Inflammatory macrophage (primary cell): Measurements from ENCODE around the gene ATP2B3.
A peak's percentile ranks its signal among the peaks of the same experiment; 100 is the strongest.

Experiments used
- DNase-seq, 2 donors: peaks; one replicate each; pipeline ENCODE4 v3.0.0-alpha.2; 2020 to 2022

The ATP2B3 gene

GRCh38 chrX:153490217-153490930 is 27.1 kb upstream of the ATP2B3 start:
- DNase-seq, result no peak

DNA sequence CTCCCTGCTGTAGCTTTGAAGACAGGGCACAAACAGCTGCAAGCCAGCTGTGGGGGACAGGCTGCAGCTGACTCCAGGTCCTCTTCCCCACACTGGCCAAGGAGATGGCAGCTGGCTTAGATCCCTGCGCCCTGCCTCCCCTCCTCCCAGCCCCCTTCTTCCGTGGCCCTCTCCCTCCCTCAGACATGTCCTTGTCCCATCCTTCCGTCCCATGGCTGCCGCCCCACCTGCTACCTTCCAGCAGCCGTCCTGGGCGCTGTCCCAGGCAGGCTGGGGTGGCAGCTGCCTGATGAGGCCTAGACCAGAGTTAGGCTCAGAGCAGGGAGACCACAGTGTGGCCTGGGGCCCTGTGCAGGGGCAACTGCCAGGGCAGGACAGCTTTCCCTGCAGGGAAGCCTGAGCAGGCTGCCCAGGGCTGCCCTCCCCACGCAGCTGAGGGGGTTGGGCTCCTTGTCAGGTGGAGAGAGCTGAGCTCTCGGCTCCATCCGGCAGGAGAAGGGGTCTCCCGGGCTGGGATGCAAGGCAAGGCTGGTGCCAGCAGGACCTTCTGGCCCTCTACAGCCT is 26.0 kb upstream of the ATP2B3 start:
- DNase-seq, result no peak

GRCh38 chrX:153491918-153492317 is 25.5 kb upstream of the ATP2B3 start:
- DNase-seq, result no peak

DNA sequence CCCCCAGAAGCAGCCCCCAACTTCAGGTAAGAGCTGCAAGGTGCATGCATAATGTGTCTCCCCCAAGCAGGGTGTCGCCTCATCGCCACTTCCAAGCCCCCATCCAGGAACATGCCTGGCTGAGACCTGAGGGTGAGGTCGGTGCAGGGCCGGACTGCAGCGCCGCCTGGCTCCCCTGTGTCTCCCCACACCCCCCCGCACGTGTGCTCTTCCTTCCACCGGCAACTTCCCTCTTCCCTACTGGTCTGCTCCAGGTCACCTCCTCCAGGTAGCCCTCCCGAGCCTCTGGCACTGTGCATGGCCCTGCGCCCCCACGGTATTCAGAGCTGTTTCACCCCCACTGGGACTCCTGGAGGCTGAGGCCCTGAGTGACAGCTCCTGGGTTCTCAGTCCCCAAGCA is 24.9 kb upstream of the ATP2B3 start:
- no peak for DNase-seq

DNA sequence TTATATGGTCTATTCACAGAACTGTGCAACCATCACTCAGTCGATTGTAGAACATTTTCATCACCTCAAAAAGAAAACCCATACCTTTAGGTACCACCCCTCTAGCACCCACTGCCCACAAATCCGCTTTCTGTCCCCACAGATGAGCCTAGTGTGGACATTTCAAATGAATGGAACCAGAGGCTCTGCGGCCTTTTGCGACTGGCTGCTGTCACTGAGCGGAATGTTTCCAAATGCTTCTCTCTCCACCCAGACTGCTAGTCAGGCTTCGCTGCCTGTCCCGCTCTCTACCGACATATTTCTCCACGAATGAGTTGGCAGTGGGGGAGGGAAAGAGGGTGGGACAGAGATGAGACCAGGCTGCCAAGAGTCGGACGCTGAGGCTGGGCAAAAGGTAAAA is 24.4 kb upstream of the ATP2B3 start:
- DNase-seq, result no peak

DNA sequence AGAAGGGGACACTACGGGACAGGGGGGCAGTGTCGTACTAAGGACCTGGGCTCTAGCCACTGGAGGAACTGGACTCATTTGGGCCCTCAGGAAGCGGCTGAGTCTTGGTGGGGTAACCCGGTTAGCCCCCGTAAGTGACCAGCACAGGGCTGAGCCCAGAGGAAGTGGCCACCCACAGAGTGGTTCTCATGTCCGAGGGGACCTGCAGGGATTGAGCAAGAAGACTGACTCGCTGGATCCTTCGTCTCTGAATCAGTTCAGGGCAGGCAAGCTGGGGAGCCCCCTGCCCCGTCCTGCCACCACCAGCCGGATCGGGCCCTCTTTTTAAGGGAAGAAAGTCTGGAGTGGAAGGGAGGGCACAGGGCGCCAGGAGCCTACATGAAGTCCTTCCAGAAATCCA is 23.4 kb upstream of the ATP2B3 start:
- DNase-seq, result peak; percentile 3 to 29

DNA sequence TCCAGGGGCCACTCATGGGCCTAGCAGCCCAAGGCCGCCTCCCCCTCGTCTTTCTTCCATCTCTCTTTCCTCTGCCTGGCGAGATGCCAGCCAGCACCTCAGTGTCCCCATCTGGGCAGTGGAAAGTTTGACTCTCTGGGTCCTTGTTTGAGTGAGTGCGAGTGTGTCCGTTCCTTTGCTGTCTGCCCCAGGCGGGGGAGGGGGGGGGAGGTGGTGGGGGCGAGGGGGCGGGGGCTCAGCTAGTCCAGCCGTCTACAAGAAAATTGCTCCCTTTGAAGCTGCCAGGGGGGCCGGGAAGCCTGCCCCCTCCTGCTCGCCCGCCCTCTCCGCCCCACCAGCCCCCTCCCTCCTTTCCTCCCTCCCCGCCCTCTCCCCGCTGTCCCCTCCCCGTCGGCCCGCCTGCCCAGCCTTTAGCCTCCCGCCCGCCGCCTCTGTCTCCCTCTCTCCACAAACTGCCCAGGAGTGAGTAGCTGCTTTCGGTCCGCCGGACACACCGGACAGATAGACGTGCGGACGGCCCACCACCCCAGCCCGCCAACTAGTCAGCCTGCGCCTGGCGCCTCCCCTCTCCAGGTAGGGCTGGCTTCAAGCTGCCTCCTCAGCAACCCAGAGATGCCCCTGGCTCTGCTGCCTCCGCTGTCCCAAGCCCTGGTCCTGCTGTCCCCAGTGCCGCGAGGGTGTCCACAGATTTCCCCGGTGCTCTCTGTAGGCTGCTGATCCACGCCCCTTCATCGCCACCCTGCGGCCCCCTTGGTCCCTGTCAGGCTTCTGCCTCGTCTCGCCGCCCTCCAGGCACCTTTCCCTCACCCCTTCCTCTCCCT is 22.7 kb upstream of the ATP2B3 start, which contains the start of gene BGN:
Gene BGN, plus strand, starts transcription at position 440 of the 821 bp plus-strand sequence. CDS start 9,652 bp downstream, outside the sequence.
- DNase-seq, result no peak

GRCh38 chrX:153495362-153495751 is 22.1 kb upstream of the ATP2B3 start:
- no peak for DNase-seq

- DNase-seq, result no peak
Observed at GRCh38 chrX:153495903-153496589, 21.4 kb upstream of the ATP2B3 start.

DNA sequence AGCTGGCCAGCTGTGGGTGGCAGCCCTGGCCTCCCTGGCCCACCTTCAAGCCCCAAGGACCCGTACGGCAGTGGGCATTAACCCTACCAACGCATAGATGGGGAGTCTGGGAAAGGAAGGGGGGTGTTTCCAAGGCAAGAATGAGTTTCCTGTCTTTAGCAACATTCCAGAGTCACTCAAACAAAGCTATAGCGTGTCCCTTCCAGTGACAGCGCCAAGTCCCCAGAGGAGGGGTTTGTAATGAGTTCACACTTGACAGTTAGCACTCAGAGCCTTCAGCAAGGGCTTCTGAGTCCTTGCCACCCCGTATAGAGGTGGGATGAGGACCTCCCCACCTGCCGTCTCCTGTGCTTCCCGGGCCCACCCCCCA is 20.9 kb upstream of the ATP2B3 start:
- DNase-seq, result no peak

GRCh38 chrX:153498453-153498852 is 19.0 kb upstream of the ATP2B3 start:
- no peak for DNase-seq

- DNase-seq, result no peak
Observed at GRCh38 chrX:153499341-153499740, 18.1 kb upstream of the ATP2B3 start.

DNA sequence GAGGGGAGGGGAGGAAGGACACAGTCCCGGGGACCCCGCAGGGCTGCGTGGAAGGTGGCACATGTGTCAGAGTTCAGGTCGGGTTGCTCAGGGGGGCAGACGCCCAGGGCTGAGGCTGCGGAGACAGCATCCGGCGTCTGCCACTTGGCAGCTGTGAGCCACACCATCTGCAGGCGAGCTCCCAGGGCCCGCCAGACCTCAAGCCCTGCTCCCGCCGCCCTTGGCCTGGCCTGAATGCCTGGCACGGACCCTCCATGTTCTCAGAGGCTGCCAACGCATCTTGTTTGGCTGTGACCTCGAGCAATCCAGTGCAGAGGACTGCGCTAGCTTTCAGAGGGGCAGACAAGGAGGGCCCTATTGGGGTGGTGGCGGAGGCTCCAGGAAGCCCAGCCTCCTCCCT is 17.6 kb upstream of the ATP2B3 start:
- DNase-seq, result no peak

GRCh38 chrX:153500676-153501280 is 16.7 kb upstream of the ATP2B3 start:
- DNase-seq, result no peak

DNA sequence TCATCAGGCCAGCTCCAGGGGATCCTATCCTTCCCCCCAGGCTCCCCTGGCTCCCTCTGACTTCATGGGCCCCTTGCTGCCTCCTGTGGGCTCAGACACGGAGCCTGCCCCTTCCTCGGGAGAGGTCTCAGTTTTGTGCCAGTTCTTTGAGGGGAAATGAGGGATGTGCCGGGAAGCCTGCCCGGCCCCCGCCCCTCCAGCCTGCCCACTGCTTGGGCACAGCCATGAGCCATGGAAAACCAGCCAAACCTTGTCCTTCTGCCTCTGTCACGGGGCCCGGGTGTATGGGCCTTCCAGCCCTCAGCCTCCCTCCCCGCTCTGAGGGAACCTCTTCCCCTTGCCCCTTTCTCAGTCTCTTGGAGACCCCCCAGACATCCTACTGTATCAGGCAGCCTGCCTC is 15.9 kb upstream of the ATP2B3 start:
- no peak for DNase-seq

- no peak for DNase-seq
Observed at GRCh38 chrX:153502131-153502530, 15.3 kb upstream of the ATP2B3 start.

DNA sequence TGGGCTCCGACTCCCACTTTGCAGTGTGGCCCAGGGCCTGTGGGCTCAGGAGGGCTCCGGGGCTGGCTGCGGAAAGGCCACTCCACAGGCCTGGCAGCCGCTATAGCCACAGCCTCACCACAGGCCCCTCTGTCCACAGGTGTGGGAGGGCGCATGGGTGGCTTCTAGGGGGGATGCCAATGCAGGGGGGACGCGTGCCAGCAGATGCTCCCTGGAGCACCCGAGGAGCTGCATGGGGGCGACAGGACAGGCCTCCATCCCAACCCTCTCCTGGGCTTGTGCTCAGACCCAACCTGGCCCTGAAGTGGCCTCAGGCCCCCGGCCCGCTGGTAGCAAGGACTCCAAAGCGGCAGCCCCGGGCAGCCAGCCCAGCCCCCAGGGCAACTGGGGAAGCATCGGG is 14.6 kb upstream of the ATP2B3 start:
- no peak for DNase-seq

DNA sequence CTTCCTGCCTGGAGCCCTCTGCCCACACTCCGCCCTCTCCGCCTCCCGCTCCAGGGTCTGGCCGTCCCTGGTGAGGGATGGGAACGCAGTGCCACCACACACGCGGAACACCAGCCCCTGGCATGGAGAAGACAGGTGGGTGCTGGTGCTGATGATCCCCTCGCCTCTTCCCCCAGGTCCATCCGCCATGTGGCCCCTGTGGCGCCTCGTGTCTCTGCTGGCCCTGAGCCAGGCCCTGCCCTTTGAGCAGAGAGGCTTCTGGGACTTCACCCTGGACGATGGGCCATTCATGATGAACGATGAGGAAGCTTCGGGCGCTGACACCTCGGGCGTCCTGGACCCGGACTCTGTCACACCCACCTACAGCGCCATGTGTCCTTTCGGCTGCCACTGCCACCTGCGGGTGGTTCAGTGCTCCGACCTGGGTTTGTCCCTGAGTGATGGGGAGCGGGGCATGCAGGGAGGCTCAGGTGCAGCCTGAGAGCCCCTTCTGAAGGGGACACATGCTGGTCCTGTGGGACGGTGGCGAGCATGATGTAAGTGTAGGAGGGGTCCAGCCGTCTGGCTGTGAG is 12.9 kb upstream of the ATP2B3 start:
- DNase-seq, result no peak

DNA sequence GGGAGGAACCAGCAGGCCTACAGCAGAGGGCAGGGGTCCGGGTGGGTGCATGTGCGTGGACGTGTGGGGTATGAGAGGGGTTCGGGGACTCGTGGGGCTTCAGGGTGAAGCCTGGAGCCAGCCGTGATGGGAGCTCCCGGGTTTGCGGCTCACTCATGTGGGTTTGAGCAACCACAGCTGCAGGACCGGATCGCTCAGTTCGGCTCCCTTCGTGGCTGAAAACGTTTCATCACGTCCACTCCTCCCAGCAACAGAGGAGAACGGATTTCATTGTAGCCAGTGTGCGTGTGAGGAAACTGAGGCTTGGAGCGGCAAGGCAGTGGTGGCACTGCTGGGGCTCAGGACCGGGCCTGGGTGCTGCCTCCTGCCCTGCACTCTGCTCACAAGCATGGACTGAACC is 12.1 kb upstream of the ATP2B3 start:
- DNase-seq, result no peak

GRCh38 chrX:153507484-153508178 is 9.8 kb upstream of the ATP2B3 start:
- DNase-seq, result peak; percentile 56 to 73

DNA sequence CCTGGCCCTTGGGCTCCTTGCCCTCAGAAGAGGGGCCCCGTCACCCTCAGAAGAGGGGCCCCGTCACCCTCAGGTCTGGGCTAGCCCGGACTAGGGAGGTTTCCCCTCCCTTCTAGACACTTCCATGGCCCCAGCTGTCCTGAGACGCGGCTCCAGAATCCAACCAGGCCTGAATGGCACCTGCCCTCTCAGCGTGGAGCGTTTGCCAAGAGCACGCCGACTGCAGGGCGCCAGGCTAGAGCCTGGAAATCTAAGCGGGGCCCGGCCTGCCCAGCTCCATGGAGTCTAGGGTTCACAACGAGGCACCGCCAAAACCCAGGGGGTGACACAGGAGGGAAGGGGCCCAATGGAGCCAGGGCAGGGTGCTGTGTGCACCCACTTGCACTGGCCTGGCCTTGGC is 7.8 kb upstream of the ATP2B3 start:
- no peak for DNase-seq

- no peak for DNase-seq
Observed at GRCh38 chrX:153510383-153510782, 7.1 kb upstream of the ATP2B3 start.
